ENCODE data around the gene DCAF5. TPM values are rescaled to one million over a fixed set of nuclear protein-coding genes. Genes with fewer than 3 reads are reported as not detected.
"Not testable (repeated sequence)": the region's sequence is repeated elsewhere in the genome, so short reads cannot be mapped to it uniquely, and the experiment has no call there.

The DCAF5 gene
- total RNA-seq, 1 experiment from 2014 or later, result 23.5 TPM

DNA sequence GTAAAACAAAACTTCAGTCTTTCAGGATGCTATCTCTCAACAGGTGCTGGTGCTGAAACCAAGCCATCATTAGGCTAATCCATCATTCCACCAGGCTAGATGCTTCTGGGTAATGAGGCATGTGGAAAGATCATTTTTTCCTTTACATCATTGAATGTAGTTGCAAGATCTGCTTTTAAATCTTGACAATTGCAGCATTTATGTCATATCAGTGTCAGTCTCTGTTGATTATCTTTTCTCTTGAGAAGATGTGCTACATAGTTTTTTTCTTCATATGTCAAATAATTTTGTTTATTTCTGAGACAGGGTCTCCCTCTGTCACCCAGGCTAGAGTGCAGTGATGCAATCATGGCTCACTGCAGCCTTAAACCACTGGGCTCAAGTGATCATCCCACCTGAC is 22.2 kb upstream of the DCAF5 start:
- CTCF ChIA-PET, result no interaction called here
- no TSS peak for BruUV-seq (replicated peaks)
- intact Hi-C loops (cut with micrococcal nuclease; ENCODE audit: unreplicated experiment), result no loop called here
- no peaks in the 10 kb centered on the region for H3K9me3 Mint-ChIP-seq (ENCODE audit: low read depth, unreplicated experiment)
- H3K4me3 Mint-ChIP-seq (ENCODE audit: low read depth, unreplicated experiment), result no peak overlapping the region
- no peaks in the 10 kb centered on the region for H3K36me3 Mint-ChIP-seq (ENCODE audit: insufficient read depth, unreplicated experiment)
- H3K27ac Mint-ChIP-seq (ENCODE audit: unreplicated experiment), result no peak overlapping the region
- no peak for DNase-seq
- no peaks in the 10 kb centered on the region for H3K4me1 Mint-ChIP-seq (ENCODE audit: low read depth, unreplicated experiment)
- peaks cover 37% of the 10 kb centered on the region for H3K27me3 Mint-ChIP-seq (ENCODE audit: unreplicated experiment)
- no peak for TF ChIP-seq CTCF (IDR thresholded peaks at IDR 0.05; ENCODE audit: unreplicated experiment)

GRCh38 chr14:69171569-69171968 is 18.6 kb upstream of the DCAF5 start:
- intact Hi-C loops (cut with micrococcal nuclease; ENCODE audit: unreplicated experiment), result no loop called here
- DNase-seq, result no peak
- no TSS peak for BruUV-seq (replicated peaks)
- no peaks in the 10 kb centered on the region for H3K9me3 Mint-ChIP-seq (ENCODE audit: low read depth, unreplicated experiment)
- H3K4me1 Mint-ChIP-seq (ENCODE audit: low read depth, unreplicated experiment), result no peaks in the 10 kb centered on the region
- H3K27me3 Mint-ChIP-seq (ENCODE audit: unreplicated experiment), result peaks cover 24% of the 10 kb centered on the region
- TF ChIP-seq CTCF (IDR thresholded peaks at IDR 0.05; ENCODE audit: unreplicated experiment), result no peak
- no peak overlapping the region for H3K27ac Mint-ChIP-seq (ENCODE audit: unreplicated experiment)
- CTCF ChIA-PET, result no interaction called here
- H3K36me3 Mint-ChIP-seq (ENCODE audit: insufficient read depth, unreplicated experiment), result no peaks in the 10 kb centered on the region
- H3K4me3 Mint-ChIP-seq (ENCODE audit: low read depth, unreplicated experiment), result no peak overlapping the region

DNA sequence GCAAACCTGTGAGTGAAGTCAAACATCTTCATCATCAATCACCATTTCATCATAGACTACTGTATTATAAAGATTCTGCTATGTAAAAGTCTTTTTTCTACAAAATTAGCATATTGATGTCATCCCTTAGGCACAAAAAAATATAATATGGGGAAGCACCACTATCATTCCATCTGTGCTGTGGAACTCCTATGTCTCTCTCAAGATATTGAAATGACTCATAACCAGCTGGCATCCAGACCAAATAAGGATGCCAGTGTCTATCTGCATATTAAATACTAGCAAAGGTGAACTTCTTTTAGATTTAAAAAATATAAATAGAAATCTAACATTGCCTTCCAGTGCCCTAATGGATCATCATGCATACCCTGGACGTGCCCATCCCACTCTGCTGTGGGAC is 17.9 kb upstream of the DCAF5 start:
- intact Hi-C loops (cut with micrococcal nuclease; ENCODE audit: unreplicated experiment), result no loop called here
- H3K36me3 Mint-ChIP-seq (ENCODE audit: insufficient read depth, unreplicated experiment), result no peaks in the 10 kb centered on the region
- H3K4me3 Mint-ChIP-seq (ENCODE audit: low read depth, unreplicated experiment), result no peak overlapping the region
- DNase-seq, result no peak
- no TSS peak for BruUV-seq (replicated peaks)
- no peaks in the 10 kb centered on the region for H3K9me3 Mint-ChIP-seq (ENCODE audit: low read depth, unreplicated experiment)
- H3K27ac Mint-ChIP-seq (ENCODE audit: unreplicated experiment), result no peak overlapping the region
- CTCF ChIA-PET, result no interaction called here
- no peaks in the 10 kb centered on the region for H3K4me1 Mint-ChIP-seq (ENCODE audit: low read depth, unreplicated experiment)
- H3K27me3 Mint-ChIP-seq (ENCODE audit: unreplicated experiment), result peaks cover 26% of the 10 kb centered on the region
- TF ChIP-seq CTCF (IDR thresholded peaks at IDR 0.05; ENCODE audit: unreplicated experiment), result no peak

DNA sequence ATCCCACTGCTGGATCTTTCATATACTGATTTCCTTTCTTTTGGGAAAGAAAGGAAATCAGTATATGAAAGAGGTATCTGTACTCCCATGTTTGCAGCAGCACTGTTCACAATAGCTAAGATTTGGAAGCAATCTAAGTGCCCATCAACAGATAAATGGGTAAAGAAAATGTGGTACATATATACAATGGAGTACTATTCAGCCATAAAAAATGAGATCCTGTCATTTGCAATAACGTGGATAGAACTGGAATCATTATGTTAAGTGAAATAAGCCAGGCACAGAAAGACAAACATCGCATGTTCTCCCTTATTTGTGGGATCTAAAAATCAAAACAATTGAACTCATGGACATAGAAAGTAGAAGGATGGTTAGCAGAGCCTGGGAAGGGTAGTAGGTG is 12.9 kb upstream of the DCAF5 start:
- intact Hi-C loops (cut with micrococcal nuclease; ENCODE audit: unreplicated experiment); DNase-seq; H3K4me3 Mint-ChIP-seq (ENCODE audit: low read depth, unreplicated experiment); CTCF ChIA-PET; H3K36me3 Mint-ChIP-seq (ENCODE audit: insufficient read depth, unreplicated experiment); H3K9me3 Mint-ChIP-seq (ENCODE audit: low read depth, unreplicated experiment); H3K4me1 Mint-ChIP-seq (ENCODE audit: low read depth, unreplicated experiment); H3K27ac Mint-ChIP-seq (ENCODE audit: unreplicated experiment); BruUV-seq (replicated peaks): not testable (repeated sequence)
- peaks cover 50% of the 10 kb centered on the region for H3K27me3 Mint-ChIP-seq (ENCODE audit: unreplicated experiment)

- TF ChIP-seq CTCF (IDR thresholded peaks at IDR 0.05; ENCODE audit: unreplicated experiment), result no peak
- Mint-ChIP-seq H3K4me3 (ENCODE audit: low read depth, unreplicated experiment) (no peak overlapping the region), H3K27me3 (ENCODE audit: unreplicated experiment) (peaks cover 64% of the 10 kb centered on the region), H3K27ac (ENCODE audit: unreplicated experiment) (no peak overlapping the region), H3K36me3 (ENCODE audit: insufficient read depth, unreplicated experiment) (no peaks in the 10 kb centered on the region), H3K4me1 (ENCODE audit: low read depth, unreplicated experiment) (no peaks in the 10 kb centered on the region), H3K9me3 (ENCODE audit: low read depth, unreplicated experiment) (no peaks in the 10 kb centered on the region)
- CTCF ChIA-PET, result no interaction called here
- BruUV-seq (replicated peaks), result no TSS peak
- intact Hi-C loops (cut with micrococcal nuclease; ENCODE audit: unreplicated experiment), result no loop called here
- no peak for DNase-seq
Measured at GRCh38 chr14:69161590-69161989, 8.7 kb upstream of the DCAF5 start.

Data from Calu3 (cell line).